ENCODE measurements around the gene SH3PXD2B.
"Not testable (repeated sequence)": the region's sequence is repeated elsewhere in the genome, so short reads cannot be mapped to it uniquely, and the experiment has no call there.

The SH3PXD2B gene

DNA sequence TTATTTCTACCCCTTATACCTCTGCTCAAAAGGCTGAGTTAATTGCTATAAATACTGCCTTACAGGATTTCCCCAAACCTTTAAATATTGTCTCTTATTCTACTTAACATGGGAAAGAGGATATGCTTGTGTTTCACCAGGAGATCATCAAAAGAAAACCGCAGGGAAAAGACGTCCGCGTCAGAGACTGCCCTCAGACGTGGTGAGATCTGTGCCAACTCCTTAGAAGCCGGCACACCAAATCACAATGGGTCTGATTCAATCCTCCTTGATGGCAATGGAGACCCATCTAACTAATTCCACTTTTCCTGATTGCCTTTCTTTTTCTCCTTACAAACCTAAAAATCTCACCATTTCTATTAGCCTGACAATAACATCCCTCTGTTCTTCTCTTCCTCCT is 55.0 kb downstream of the SH3PXD2B start:
- Histone ChIP-seq H3K4me1 (ENCODE audit: control insufficient read depth, insufficient read depth, low read length, unreplicated experiment) (peaks cover 32% of the 10 kb centered on the region), H3K36me3 (ENCODE audit: insufficient read depth, low read length) (peaks cover 16% of the 10 kb centered on the region), H2AFZ (ENCODE audit: low read length, unreplicated experiment) (no peak overlapping the region), H3K27me3 (ENCODE audit: insufficient read depth, low read length) (no peaks in the 10 kb centered on the region), H3K79me2 (ENCODE audit: control insufficient read depth, insufficient read depth, low read length, unreplicated experiment) (peaks cover 2% of the 10 kb centered on the region), H3K27ac (ENCODE audit: low read depth, low read length) (no peak overlapping the region), H3K4me3 (ENCODE audit: low read depth, low read length) (no peak overlapping the region)

DNA sequence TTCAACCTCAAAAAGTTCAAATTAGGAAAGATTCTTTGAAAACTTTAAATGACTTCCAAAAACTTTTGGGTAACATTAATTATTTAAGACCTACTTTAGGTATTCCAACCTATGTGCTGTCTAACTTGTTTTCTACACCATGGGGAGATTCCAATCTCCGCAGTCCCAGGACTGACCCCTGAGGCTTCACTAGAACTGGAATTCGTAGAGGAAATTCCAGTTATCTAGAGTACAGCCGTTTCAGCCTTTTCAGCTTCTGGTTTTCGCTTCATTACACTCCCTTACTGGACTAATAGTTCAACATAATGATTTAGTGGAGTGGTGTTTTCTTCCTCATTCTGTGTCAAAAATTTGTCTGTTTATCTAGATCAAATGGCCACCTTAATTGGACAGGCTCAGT is 55.7 kb downstream of the SH3PXD2B start:
- peaks cover 18% of the 10 kb centered on the region for H3K36me3 ChIP-seq (ENCODE audit: insufficient read depth, low read length)
- H3K27ac ChIP-seq (ENCODE audit: low read depth, low read length); H3K4me3 ChIP-seq (ENCODE audit: low read depth, low read length); H3K27me3 ChIP-seq (ENCODE audit: insufficient read depth, low read length); H3K79me2 ChIP-seq (ENCODE audit: control insufficient read depth, insufficient read depth, low read length, unreplicated experiment); H2AFZ ChIP-seq (ENCODE audit: low read length, unreplicated experiment): not testable (repeated sequence)
- H3K4me1 ChIP-seq (ENCODE audit: control insufficient read depth, insufficient read depth, low read length, unreplicated experiment), result peaks cover 29% of the 10 kb centered on the region

DNA sequence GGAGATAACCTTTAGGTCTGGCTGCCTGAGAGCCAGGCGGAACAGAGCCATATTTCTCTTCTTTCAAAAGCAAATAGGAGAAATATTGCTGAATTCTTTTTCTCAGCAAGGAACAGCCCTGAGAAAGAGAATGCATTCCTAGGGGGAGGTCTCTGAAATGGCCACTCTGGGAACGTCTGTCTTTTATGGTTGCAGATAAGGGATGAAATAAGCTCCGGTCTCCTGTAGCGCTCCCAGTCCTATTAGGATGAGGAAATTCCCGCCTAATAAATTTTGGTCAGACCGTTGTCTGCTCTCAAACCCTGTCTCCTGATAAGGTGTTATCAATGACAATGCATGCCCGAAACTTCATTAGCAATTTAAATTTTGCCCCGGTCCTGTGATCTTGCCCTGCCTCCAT is 57.3 kb downstream of the SH3PXD2B start:
- Histone ChIP-seq H3K36me3 (ENCODE audit: insufficient read depth, low read length) (peaks cover 23% of the 10 kb centered on the region), H3K4me1 (ENCODE audit: control insufficient read depth, insufficient read depth, low read length, unreplicated experiment) (peaks cover 20% of the 10 kb centered on the region)
- H3K27me3 ChIP-seq (ENCODE audit: insufficient read depth, low read length); H3K27ac ChIP-seq (ENCODE audit: low read depth, low read length); H3K79me2 ChIP-seq (ENCODE audit: control insufficient read depth, insufficient read depth, low read length, unreplicated experiment); H3K4me3 ChIP-seq (ENCODE audit: low read depth, low read length); H2AFZ ChIP-seq (ENCODE audit: low read length, unreplicated experiment): not testable (repeated sequence)

- no peak overlapping the region for H3K27ac ChIP-seq (ENCODE audit: low read depth, low read length)
These were observed 58.1 kb downstream of the SH3PXD2B start for GRCh38 chr5:172396220-172396619.

DNA sequence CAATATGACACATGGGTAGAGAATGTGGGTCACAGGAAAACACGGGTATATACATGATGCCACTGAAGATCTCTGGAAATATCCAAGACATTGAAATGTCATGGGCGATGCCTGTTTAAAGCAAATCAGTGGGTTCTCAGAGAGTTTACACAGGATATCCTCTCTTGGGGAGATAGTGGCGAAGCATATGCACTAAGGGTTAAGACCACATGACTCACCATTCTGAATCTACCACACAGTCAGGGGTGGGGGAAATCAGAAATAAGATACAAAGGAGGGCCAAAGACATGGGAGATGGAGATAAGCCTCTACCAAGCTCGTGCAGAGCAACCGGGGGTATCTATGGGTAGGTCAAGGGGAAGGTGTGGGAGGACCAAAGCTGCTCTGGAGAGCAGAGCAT is 58.8 kb downstream of the SH3PXD2B start:
- Histone ChIP-seq H3K79me2 (ENCODE audit: control insufficient read depth, insufficient read depth, low read length, unreplicated experiment) (peaks cover 2% of the 10 kb centered on the region), H3K27me3 (ENCODE audit: insufficient read depth, low read length) (no peaks in the 10 kb centered on the region), H3K4me3 (ENCODE audit: low read depth, low read length) (no peak overlapping the region), H3K4me1 (ENCODE audit: control insufficient read depth, insufficient read depth, low read length, unreplicated experiment) (peaks cover 15% of the 10 kb centered on the region), H2AFZ (ENCODE audit: low read length, unreplicated experiment) (no peak overlapping the region), H3K27ac (ENCODE audit: low read depth, low read length) (no peak overlapping the region), H3K36me3 (ENCODE audit: insufficient read depth, low read length) (peaks cover 23% of the 10 kb centered on the region)

More at GRCh38 chr5:172396220-172396619, 58.1 kb downstream of the SH3PXD2B start:
- Histone ChIP-seq H3K36me3 (ENCODE audit: insufficient read depth, low read length) (peaks cover 23% of the 10 kb centered on the region), H3K4me3 (ENCODE audit: low read depth, low read length) (no peak overlapping the region), H2AFZ (ENCODE audit: low read length, unreplicated experiment) (no peak overlapping the region), H3K27me3 (ENCODE audit: insufficient read depth, low read length) (no peaks in the 10 kb centered on the region), H3K79me2 (ENCODE audit: control insufficient read depth, insufficient read depth, low read length, unreplicated experiment) (peaks cover 2% of the 10 kb centered on the region), H3K4me1 (ENCODE audit: control insufficient read depth, insufficient read depth, low read length, unreplicated experiment) (peaks cover 20% of the 10 kb centered on the region)

DNA sequence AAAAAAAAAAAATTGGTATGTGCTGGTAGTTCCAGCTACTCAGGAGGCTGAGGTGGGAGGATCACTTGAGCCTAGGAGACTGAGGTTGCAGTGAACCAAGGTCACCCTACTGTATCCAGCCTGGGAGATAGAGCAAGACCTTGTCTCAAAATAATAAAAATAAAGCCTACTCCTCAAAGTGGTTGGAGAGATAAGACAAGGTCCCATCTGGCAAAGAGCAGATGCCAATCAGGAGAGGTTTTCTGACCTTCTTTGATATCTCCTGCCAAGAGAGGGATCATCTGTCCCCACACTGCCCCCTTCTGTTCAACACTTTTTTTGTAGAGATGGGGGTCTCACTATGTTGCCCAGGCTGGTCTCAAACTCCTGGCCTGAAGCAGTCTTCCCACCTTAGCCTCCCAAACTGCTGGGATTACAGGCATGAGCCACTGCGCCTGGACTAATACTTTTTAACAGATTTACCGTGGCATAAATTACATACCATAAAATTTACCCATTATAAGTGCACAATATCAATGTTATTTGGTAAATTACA is 64.7 kb downstream of the SH3PXD2B start:
- no peaks in the 10 kb centered on the region for H3K27me3 ChIP-seq (ENCODE audit: insufficient read depth, low read length)
- peaks cover 37% of the 10 kb centered on the region for H3K36me3 ChIP-seq (ENCODE audit: insufficient read depth, low read length)
- no peak overlapping the region for H3K4me3 ChIP-seq (ENCODE audit: low read depth, low read length)
- H3K4me1 ChIP-seq (ENCODE audit: control insufficient read depth, insufficient read depth, low read length, unreplicated experiment), result no peaks in the 10 kb centered on the region
- H3K79me2 ChIP-seq (ENCODE audit: control insufficient read depth, insufficient read depth, low read length, unreplicated experiment), result no peaks in the 10 kb centered on the region
- H2AFZ ChIP-seq (ENCODE audit: low read length, unreplicated experiment), result no peak overlapping the region
- H3K27ac ChIP-seq (ENCODE audit: low read depth, low read length), result no peak overlapping the region

GRCh38 chr5:172388246-172388733 is 66.0 kb downstream of the SH3PXD2B start:
- Histone ChIP-seq H3K4me3 (ENCODE audit: low read depth, low read length) (no peak overlapping the region), H3K4me1 (ENCODE audit: control insufficient read depth, insufficient read depth, low read length, unreplicated experiment) (peaks cover 5% of the 10 kb centered on the region), H3K27me3 (ENCODE audit: insufficient read depth, low read length) (no peaks in the 10 kb centered on the region), H3K27ac (ENCODE audit: low read depth, low read length) (no peak overlapping the region), H2AFZ (ENCODE audit: low read length, unreplicated experiment) (no peak overlapping the region), H3K36me3 (ENCODE audit: insufficient read depth, low read length) (peaks cover 27% of the 10 kb centered on the region), H3K79me2 (ENCODE audit: control insufficient read depth, insufficient read depth, low read length, unreplicated experiment) (no peaks in the 10 kb centered on the region)

DNA sequence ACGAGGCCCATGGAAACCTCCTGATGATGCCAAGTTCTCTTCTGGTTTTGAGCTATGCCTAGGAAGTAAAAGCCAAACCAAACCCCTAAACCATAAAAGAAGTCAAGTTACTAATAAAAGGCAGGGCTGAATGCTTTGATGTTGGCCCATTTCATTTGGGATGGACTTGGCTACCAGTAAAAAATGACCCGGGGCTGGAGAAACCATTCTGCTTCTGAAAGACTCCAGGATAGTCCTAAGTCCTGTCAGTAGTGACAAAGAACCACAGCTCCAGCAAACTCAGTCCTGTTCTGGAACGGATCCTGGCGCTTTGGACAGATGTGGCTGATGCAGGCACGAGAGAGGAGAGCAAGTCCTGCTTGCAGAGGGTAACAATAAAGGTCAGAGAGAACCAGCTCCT is 68.6 kb downstream of the SH3PXD2B start:
- no peak overlapping the region for H3K4me3 ChIP-seq (ENCODE audit: low read depth, low read length)
- H3K4me1 ChIP-seq (ENCODE audit: control insufficient read depth, insufficient read depth, low read length, unreplicated experiment), result peaks cover 12% of the 10 kb centered on the region
- peaks cover 21% of the 10 kb centered on the region for H3K36me3 ChIP-seq (ENCODE audit: insufficient read depth, low read length)
- no peak overlapping the region for H2AFZ ChIP-seq (ENCODE audit: low read length, unreplicated experiment)
- H3K27me3 ChIP-seq (ENCODE audit: insufficient read depth, low read length), result no peaks in the 10 kb centered on the region
- no peak overlapping the region for H3K27ac ChIP-seq (ENCODE audit: low read depth, low read length)
- no peaks in the 10 kb centered on the region for H3K79me2 ChIP-seq (ENCODE audit: control insufficient read depth, insufficient read depth, low read length, unreplicated experiment)

DNA sequence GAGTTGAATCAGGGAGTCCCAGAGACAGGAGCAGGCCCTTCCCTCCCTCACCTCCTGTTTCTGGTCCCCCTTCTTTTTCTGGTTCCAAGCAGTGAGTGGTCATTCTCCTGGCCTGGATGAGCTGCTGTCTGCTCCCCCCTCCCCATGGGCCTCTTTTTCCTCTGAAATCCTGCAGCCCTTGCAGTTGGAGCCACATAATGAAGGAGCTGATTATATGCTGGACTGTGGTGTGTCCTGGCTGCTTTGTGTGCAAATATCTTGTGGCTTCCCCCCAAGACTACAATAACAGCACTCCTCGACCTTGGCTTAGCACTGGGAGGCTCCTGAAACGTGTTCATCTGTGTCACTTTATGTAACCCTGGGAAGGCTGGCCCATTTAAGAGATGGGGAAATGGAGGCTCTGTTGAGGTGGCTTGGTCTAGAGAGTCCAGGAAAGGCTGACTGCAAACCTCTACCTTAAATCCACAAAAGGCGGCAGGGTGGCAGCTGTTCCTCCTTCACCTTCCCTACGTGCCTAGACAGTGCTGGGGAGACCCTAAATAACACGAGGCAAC is 69.2 kb downstream of the SH3PXD2B start:
- no peak overlapping the region for H3K4me3 ChIP-seq (ENCODE audit: low read depth, low read length)
- peaks cover 26% of the 10 kb centered on the region for H3K36me3 ChIP-seq (ENCODE audit: insufficient read depth, low read length)
- H3K79me2 ChIP-seq (ENCODE audit: control insufficient read depth, insufficient read depth, low read length, unreplicated experiment), result no peaks in the 10 kb centered on the region
- no peak overlapping the region for H3K27ac ChIP-seq (ENCODE audit: low read depth, low read length)
- peaks cover 12% of the 10 kb centered on the region for H3K4me1 ChIP-seq (ENCODE audit: control insufficient read depth, insufficient read depth, low read length, unreplicated experiment)
- no peak overlapping the region for H2AFZ ChIP-seq (ENCODE audit: low read length, unreplicated experiment)
- H3K27me3 ChIP-seq (ENCODE audit: insufficient read depth, low read length), result no peaks in the 10 kb centered on the region

DNA sequence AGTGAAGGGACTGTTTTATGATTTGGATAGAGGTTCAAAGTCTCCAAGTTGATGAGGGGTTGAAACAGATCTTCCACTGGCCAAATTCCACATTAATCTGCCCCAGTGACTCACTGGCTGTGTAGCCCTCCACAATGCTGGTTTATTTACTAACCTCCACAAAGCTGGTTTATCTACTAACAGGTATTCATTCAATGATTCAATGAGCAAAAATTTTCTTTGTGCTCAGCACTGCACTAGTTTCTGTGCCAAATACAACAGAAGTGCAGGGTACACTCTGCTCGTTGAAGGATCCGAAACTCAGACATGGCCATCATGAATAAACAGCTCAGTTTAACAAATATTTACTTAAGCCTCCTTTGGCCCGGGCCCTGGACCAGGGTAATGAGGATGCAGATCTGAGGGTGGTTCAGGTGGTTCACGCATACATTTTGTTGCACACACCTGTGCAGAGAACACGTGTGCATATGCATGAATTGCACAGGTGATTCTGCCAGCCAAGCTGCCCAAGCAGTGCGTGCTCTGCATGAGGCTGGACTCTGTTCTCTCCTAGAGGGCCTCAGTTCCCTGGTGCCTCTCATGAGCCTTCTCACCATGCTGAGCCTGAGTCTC is 71.0 kb downstream of the SH3PXD2B start:
- Histone ChIP-seq H3K36me3 (ENCODE audit: insufficient read depth, low read length) (peaks cover 27% of the 10 kb centered on the region), H3K4me1 (ENCODE audit: control insufficient read depth, insufficient read depth, low read length, unreplicated experiment) (peaks cover 12% of the 10 kb centered on the region), H3K27me3 (ENCODE audit: insufficient read depth, low read length) (no peaks in the 10 kb centered on the region), H3K79me2 (ENCODE audit: control insufficient read depth, insufficient read depth, low read length, unreplicated experiment) (no peaks in the 10 kb centered on the region), H3K4me3 (ENCODE audit: low read depth, low read length) (no peak overlapping the region), H3K27ac (ENCODE audit: low read depth, low read length) (peak overlapping the region; percentile 21; the same call in 1 of the 2 replicates), H2AFZ (ENCODE audit: low read length, unreplicated experiment) (no peak overlapping the region)
